ENCODE measurements around the gene SEMA5A. TPM values are rescaled to one million over a fixed set of nuclear protein-coding genes. Genes with fewer than 3 reads are reported as not detected.

SEMA5A gene
- total RNA-seq, 1 experiment from 2014 or later: 0.15 TPM

GRCh38 chr5:9479990-9480389 lies 65.9 kb downstream of the SEMA5A start:
- ATAC-seq (no peak), DNase-seq (ENCODE audit: low read depth, low spot score) (no peak)
- intact Hi-C loops (cut with micrococcal nuclease; ENCODE audit: unreplicated experiment): no loop called here
- ChIA-PET CTCF (no interaction called here), POLR2A (no interaction called here)
- Histone ChIP-seq H3K9me3 (ENCODE audit: control insufficient read depth, insufficient read depth, low read depth, low read length) (no peaks in the 10 kb centered on the region), H3K27ac (ENCODE audit: low read length) (no peak overlapping the region), H3K27me3 (ENCODE audit: control insufficient read depth, insufficient read depth, low read length) (no peaks in the 10 kb centered on the region), H3K4me1 (ENCODE audit: control insufficient read depth, insufficient read depth, low read length) (no peaks in the 10 kb centered on the region), H3K4me3 (ENCODE audit: low read depth in 2 of 2, low read length in 2 of 2) (no peak overlapping the region), H3K36me3 (ENCODE audit: control insufficient read depth, insufficient read depth, low read length) (no peaks in the 10 kb centered on the region)
- no peak for TF ChIP-seq SIN3A (IDR thresholded peaks at IDR 0.05; ENCODE audit: borderline replicate concordance, insufficient read depth, low read depth, low read length)
- TF ChIP-seq, protein P1, sequence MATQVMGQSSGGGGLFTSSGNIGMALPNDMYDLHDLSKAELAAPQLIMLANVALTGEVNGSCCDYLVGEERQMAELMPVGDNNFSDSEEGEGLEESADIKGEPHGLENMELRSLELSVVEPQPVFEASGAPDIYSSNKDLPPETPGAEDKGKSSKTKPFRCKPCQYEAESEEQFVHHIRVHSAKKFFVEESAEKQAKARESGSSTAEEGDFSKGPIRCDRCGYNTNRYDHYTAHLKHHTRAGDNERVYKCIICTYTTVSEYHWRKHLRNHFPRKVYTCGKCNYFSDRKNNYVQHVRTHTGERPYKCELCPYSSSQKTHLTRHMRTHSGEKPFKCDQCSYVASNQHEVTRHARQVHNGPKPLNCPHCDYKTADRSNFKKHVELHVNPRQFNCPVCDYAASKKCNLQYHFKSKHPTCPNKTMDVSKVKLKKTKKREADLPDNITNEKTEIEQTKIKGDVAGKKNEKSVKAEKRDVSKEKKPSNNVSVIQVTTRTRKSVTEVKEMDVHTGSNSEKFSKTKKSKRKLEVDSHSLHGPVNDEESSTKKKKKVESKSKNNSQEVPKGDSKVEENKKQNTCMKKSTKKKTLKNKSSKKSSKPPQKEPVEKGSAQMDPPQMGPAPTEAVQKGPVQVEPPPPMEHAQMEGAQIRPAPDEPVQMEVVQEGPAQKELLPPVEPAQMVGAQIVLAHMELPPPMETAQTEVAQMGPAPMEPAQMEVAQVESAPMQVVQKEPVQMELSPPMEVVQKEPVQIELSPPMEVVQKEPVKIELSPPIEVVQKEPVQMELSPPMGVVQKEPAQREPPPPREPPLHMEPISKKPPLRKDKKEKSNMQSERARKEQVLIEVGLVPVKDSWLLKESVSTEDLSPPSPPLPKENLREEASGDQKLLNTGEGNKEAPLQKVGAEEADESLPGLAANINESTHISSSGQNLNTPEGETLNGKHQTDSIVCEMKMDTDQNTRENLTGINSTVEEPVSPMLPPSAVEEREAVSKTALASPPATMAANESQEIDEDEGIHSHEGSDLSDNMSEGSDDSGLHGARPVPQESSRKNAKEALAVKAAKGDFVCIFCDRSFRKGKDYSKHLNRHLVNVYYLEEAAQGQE (IDR thresholded peaks at IDR 0.05; ENCODE audit: insufficient read depth in 1 of 2, low read depth in 2 of 2, low read length in 1 of 2): no peak
- no peak for TF ChIP-seq TCF7L2 (IDR thresholded peaks at IDR 0.05; ENCODE audit: low read depth, low read length)
- no TSS peak for BruUV-seq (replicated peaks)
- in situ Hi-C loops (cut with HindIII; ENCODE audit: low pct_unique_long_range_greater_than_20kb, low sequenced_read_pairs): no loop called here

- no peaks in the 10 kb centered on the region for H3K4me1 ChIP-seq (ENCODE audit: control insufficient read depth, insufficient read depth, low read length)
- TF ChIP-seq, protein P1 (IDR thresholded peaks at IDR 0.05; ENCODE audit: insufficient read depth in 1 of 2, low read depth in 2 of 2, low read length in 1 of 2): no peak
- TF ChIP-seq POLR2AphosphoS5 (IDR thresholded peaks at IDR 0.05; ENCODE audit: low read depth, low read length) (no peak), TCF7L2 (IDR thresholded peaks at IDR 0.05; ENCODE audit: low read depth, low read length) (no peak)
- TF ChIP-seq, protein P2, sequence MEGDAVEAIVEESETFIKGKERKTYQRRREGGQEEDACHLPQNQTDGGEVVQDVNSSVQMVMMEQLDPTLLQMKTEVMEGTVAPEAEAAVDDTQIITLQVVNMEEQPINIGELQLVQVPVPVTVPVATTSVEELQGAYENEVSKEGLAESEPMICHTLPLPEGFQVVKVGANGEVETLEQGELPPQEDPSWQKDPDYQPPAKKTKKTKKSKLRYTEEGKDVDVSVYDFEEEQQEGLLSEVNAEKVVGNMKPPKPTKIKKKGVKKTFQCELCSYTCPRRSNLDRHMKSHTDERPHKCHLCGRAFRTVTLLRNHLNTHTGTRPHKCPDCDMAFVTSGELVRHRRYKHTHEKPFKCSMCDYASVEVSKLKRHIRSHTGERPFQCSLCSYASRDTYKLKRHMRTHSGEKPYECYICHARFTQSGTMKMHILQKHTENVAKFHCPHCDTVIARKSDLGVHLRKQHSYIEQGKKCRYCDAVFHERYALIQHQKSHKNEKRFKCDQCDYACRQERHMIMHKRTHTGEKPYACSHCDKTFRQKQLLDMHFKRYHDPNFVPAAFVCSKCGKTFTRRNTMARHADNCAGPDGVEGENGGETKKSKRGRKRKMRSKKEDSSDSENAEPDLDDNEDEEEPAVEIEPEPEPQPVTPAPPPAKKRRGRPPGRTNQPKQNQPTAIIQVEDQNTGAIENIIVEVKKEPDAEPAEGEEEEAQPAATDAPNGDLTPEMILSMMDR (IDR thresholded peaks at IDR 0.05): no peak
- BruUV-seq (replicated peaks): no TSS peak
- ChIA-PET CTCF (no interaction called here), POLR2A (no interaction called here)
- H3K4me3 ChIP-seq (ENCODE audit: low read depth in 2 of 2, low read length in 2 of 2): no peak overlapping the region
- no peak overlapping the region for H3K27ac ChIP-seq (ENCODE audit: low read length)
- in situ Hi-C loops (cut with HindIII; ENCODE audit: low pct_unique_long_range_greater_than_20kb, low sequenced_read_pairs): no loop called here
- intact Hi-C loops (cut with micrococcal nuclease; ENCODE audit: unreplicated experiment): no loop called here
- ATAC-seq (no peak), DNase-seq (ENCODE audit: low read depth, low spot score) (no peak)
- H3K9me3 ChIP-seq (ENCODE audit: control insufficient read depth, insufficient read depth, low read depth, low read length): no peaks in the 10 kb centered on the region
- no peaks in the 10 kb centered on the region for H3K27me3 ChIP-seq (ENCODE audit: control insufficient read depth, insufficient read depth, low read length)
- H3K36me3 ChIP-seq (ENCODE audit: control insufficient read depth, insufficient read depth, low read length): no peaks in the 10 kb centered on the region
Measured at GRCh38 chr5:9479361-9479760, 66.5 kb downstream of the SEMA5A start.
